GM19099 (cell line): ENCODE data around the gene FHL1.

Experiments
- POLR2A ChIP-seq: IDR thresholded peaks from 3 replicates; pipeline ENCODE4 v1.6.1; 2011; ENCODE audit warnings: low read depth; ENCODE audit not compliant: insufficient read length; ENCODE audit errors: extremely low read depth

Gene FHL1

GRCh38 chrX:136250191-136251040, 103.1 kb downstream of the FHL1 start:
- TF ChIP-seq POLR2A = no peak

GRCh38 chrX:136251041-136251991, 104.0 kb downstream of the FHL1 start, which contains the start of gene MAP7D3:
MAP7D3 (minus strand) TSS chrX:136251400; CDS start chrX:136251358, 42 bp downstream.
- peak; percentile 72 for TF ChIP-seq POLR2A

- TF ChIP-seq POLR2A = no peak
These were observed 108.2 kb downstream of the FHL1 start for GRCh38 chrX:136255541-136255940.

- no peak for TF ChIP-seq POLR2A
These were observed 108.7 kb downstream of the FHL1 start for GRCh38 chrX:136256026-136256425.

- TF ChIP-seq POLR2A = no peak
These were observed 111.6 kb downstream of the FHL1 start for GRCh38 chrX:136258951-136259350.

GRCh38 chrX:136259543-136259942, 112.2 kb downstream of the FHL1 start:
- TF ChIP-seq POLR2A = no peak

- TF ChIP-seq POLR2A = no peak
These were observed 113.4 kb downstream of the FHL1 start for GRCh38 chrX:136260776-136261175.
